GM13976 (cell line): ENCODE data around the gene SGTB.
"Not testable (repeated sequence)": the region's sequence is repeated elsewhere in the genome, so short reads cannot be mapped to it uniquely, and the experiment has no call there.

ENCODE experiments used
- DNase-seq: peaks from one replicate; pipeline ENCODE4 v3.0.0; 2012; ENCODE audit warnings: low spot score
- in situ Hi-C: fragments of 300-500 bp; cut with MboI; formaldehyde crosslinking; loops from one replicate; pipeline ENCODE4 v1.12.0; 2022; ENCODE audit warnings: low sequenced_read_pairs, mixed read lengths, inconsistent platforms; ENCODE audit not compliant: unreplicated experiment
- TF ChIP-seq, protein P1 (sequence below): IDR thresholded peaks from 2 replicates; pipeline ENCODE4 v1.5.1; 2012; ENCODE audit warnings: borderline replicate concordance, mild to moderate bottlenecking; ENCODE audit not compliant: insufficient read depth; ENCODE audit errors: extremely low read depth, missing control alignments, control extremely low read depth

SGTB gene

DNA sequence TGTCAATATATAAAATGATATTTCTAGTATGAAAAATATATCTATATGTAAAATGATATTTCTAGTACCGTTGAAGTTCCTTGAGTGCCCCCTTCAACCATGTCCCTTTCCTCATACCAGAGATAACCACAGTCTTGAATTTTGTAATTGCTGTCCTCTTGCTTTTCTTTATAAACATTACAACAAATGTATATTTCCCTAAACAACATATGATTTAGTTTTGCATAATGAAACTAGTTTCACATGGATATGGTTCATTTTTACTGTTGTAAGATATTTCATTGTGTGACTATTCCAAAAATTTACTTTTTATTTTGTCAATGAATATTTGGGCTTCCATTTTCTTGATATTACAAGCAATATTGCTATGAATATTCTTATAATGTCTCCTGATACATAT, 14.1 kb upstream of the SGTB start:
- no peak for DNase-seq
- TF ChIP-seq, protein P1, sequence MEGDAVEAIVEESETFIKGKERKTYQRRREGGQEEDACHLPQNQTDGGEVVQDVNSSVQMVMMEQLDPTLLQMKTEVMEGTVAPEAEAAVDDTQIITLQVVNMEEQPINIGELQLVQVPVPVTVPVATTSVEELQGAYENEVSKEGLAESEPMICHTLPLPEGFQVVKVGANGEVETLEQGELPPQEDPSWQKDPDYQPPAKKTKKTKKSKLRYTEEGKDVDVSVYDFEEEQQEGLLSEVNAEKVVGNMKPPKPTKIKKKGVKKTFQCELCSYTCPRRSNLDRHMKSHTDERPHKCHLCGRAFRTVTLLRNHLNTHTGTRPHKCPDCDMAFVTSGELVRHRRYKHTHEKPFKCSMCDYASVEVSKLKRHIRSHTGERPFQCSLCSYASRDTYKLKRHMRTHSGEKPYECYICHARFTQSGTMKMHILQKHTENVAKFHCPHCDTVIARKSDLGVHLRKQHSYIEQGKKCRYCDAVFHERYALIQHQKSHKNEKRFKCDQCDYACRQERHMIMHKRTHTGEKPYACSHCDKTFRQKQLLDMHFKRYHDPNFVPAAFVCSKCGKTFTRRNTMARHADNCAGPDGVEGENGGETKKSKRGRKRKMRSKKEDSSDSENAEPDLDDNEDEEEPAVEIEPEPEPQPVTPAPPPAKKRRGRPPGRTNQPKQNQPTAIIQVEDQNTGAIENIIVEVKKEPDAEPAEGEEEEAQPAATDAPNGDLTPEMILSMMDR: no peak
- in situ Hi-C loops: no loop called here

DNA sequence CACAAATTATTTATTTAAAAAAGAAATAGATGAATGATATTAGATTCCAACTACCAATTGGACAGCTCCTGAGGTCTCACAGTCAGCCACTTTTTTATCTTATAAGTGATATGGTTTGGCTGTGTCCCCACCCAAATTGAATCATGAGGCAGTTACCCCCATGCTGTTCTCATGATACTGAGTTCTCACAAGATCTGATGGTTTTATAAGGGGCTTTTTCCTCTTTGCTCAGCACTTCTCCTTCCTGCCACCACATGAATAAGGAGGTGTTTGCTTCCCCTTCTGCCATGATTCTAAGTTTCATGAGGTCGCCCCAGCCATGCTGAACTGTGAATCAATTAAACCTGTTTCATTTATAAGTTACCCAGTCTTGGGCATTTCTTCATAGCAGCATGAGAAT, 13.0 kb upstream of the SGTB start:
- in situ Hi-C loops: no loop called here
- DNase-seq: no peak
- TF ChIP-seq, protein P1: no peak

DNA sequence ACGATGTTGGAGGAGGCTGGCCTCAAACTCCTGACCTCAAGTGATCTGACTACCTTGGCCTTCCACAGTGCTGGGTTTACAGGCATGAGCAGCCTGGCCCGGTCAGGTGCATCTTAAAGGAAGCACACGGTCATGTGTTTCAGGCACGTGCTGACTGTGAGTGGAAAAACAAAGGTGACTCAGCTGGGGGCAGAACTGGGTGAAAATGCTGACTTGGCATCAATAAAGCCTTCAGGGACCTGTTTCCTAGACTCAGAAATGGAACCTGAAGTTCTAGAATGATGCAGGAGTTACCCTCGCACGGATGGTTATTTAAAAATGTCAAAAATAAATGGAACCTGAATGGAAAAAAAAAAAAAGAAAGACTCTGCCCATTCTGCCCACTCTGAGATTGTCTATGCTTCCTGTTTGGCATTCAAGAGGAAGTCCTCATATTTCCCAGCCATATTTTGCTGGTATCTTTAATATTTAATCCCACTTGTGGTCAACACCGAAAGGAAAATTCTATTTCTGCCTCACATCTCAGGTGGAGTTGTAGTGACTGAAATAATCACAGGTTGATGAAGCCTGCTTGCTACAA, 12.4 kb upstream of the SGTB start:
- in situ Hi-C loops, DNase-seq: not testable (repeated sequence)

DNA sequence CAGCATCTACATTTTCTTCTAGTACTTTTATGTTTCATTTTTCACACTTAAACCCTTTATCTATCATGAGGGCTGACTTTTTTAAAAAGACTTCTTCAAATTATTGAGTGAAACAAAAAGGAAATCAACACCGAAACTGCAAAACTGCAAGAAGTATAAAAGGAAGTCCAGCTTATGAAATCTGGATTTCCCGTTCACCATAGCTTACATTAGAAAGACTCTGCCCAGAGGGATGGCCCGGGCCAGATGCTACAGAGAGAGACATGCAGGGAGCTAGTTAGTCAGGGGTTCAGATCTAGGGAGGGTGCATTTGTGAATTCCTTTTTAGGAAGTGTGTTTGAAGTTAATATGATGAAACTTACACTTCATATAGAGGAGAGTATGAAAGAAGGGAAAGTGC, 10.1 kb upstream of the SGTB start:
- DNase-seq, in situ Hi-C loops: not testable (repeated sequence)

DNA sequence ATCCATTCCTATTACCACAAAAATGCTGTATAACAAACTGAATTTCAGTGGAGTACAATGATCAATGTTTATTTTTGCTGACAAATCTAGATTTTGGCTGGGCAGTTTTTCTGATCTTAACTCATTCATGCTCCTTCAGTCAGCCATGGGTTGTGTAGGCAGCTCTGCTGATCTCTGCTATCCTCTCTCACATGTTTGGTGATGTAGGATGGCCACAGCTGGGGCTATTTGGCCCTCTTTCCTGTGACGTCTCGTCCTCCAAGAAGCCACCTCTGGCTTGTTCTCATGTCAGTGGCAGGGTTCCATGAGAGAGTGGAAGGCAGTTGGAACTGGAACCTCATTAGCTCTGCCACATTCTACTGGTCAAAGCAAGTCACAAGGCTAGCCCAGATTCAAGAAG, 9.0 kb upstream of the SGTB start:
- in situ Hi-C loops: no loop called here
- no peak for DNase-seq
- TF ChIP-seq, protein P1: no peak

DNA sequence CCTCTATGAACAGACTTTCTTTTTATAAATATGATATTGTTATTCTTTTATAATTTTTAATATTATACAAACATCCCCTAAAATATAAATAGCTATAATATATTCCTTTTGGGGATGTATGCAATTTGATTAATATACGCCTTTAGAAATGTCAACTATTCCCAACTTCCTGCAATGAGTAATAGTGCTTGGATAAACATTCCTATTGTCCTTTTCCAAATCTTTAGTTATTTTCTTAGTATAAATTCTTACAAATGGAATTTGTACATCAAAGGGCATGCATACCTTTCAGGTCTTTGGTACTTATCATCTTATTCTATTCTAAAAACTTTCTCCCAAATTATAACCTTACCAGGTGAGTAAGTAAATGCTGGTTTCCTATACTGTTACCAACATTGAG, 6.3 kb upstream of the SGTB start:
- in situ Hi-C loops: no loop called here

DNA sequence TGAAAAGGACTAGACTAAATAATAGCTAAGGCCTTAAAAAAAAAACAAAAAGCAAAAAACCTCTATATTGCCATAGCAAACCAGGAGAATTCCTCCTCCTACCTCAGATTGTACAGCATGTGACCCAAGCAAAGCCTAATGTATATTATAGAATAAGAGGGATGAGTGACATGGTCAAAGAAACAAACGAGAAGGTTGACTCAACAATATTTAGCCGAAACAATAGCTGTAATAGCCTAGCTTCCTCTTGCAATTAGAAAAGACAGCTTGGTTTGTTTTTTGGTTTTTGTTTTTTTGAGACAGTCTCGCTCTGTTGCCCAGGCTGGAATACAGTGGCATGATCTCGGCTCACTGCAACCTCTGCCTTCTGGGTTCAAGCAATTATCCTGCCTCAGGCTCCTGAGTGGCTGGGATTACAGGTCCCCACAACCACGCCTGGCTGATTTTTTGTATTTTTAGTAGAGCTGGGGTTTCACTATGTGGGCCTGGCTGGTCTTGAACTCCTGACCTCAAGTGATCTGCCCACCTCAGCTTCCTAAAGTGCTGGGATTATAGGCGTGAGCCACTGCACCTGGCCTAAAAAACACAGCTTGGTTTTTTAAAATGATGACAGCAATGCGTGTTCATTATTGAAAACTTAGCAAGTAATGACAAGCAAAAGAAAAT, 5.7 kb upstream of the SGTB start:
- DNase-seq: no peak
- TF ChIP-seq, protein P1: no peak
- in situ Hi-C loops: no loop called here

More for the DNA sequence above, 6.3 kb upstream of the SGTB start:
- no peak for DNase-seq
- TF ChIP-seq, protein P1: no peak
